GM08714 (cell line): ENCODE results near the gene GIMAP6.
"Not testable (repeated sequence)": the region's sequence is repeated elsewhere in the genome, so short reads cannot be mapped to it uniquely, and the experiment has no call there.

Experiments
- H3K4me3 ChIP-seq: fragments of 200-500 bp; sonication (Bioruptor generic); 2 replicates; pipeline ENCODE4 v1.5.1; 2014; ENCODE audit warnings: mild to moderate bottlenecking, low read length, inconsistent platforms
- ZNF274 ChIP-seq: IDR thresholded peaks from 2 replicates; pipeline ENCODE4 v1.6.1; 2012; ENCODE audit warnings: mild to moderate bottlenecking, low read depth, low read length

Gene GIMAP6

GRCh38 chr7:150621376-150621775 lies 10.8 kb downstream of the GIMAP6 start:
- no peak for TF ChIP-seq ZNF274

GRCh38 chr7:150620617-150621371 lies 11.4 kb downstream of the GIMAP6 start:
- no peak for TF ChIP-seq ZNF274

More at GRCh38 chr7:150621376-150621775, 10.8 kb downstream of the GIMAP6 start:
- H3K4me3 ChIP-seq, result no peak overlapping the region

GRCh38 chr7:150620061-150620460 lies 12.1 kb downstream of the GIMAP6 start:
- H3K4me3 ChIP-seq, result no peak overlapping the region
- no peak for TF ChIP-seq ZNF274

More at GRCh38 chr7:150620617-150621371, 11.4 kb downstream of the GIMAP6 start:
- H3K4me3 ChIP-seq, result no peak overlapping the region

- H3K4me3 ChIP-seq, result not testable (repeated sequence)
Measured at GRCh38 chr7:150615221-150615755, 16.9 kb downstream of the GIMAP6 start.

GRCh38 chr7:150614426-150614825 lies 17.8 kb downstream of the GIMAP6 start:
- not testable (repeated sequence) for H3K4me3 ChIP-seq

- H3K4me3 ChIP-seq, result no peak overlapping the region
- no peak for TF ChIP-seq ZNF274
Measured at GRCh38 chr7:150613880-150614279, 18.3 kb downstream of the GIMAP6 start.

GRCh38 chr7:150612925-150613324 lies 19.3 kb downstream of the GIMAP6 start:
- no peak overlapping the region for H3K4me3 ChIP-seq
- no peak for TF ChIP-seq ZNF274

GRCh38 chr7:150610233-150610632 lies 22.0 kb downstream of the GIMAP6 start:
- no peak overlapping the region for H3K4me3 ChIP-seq
- no peak for TF ChIP-seq ZNF274

GRCh38 chr7:150603600-150603999 lies 28.6 kb downstream of the GIMAP6 start:
- H3K4me3 ChIP-seq, result not testable (repeated sequence)

- TF ChIP-seq ZNF274, result no peak
- no peak overlapping the region for H3K4me3 ChIP-seq
Measured at GRCh38 chr7:150595361-150595760, 36.8 kb downstream of the GIMAP6 start.

GRCh38 chr7:150594805-150595204 lies 37.4 kb downstream of the GIMAP6 start:
- TF ChIP-seq ZNF274, result no peak

GRCh38 chr7:150587551-150587950 lies 44.6 kb downstream of the GIMAP6 start:
- H3K4me3 ChIP-seq, result no peak overlapping the region
- no peak for TF ChIP-seq ZNF274

More at GRCh38 chr7:150594805-150595204, 37.4 kb downstream of the GIMAP6 start:
- no peak overlapping the region for H3K4me3 ChIP-seq

- no peak for TF ChIP-seq ZNF274
- H3K4me3 ChIP-seq, result no peak overlapping the region
Measured at GRCh38 chr7:150586785-150587152, 45.4 kb downstream of the GIMAP6 start.

- H3K4me3 ChIP-seq, result no peak overlapping the region
- no peak for TF ChIP-seq ZNF274
Measured at GRCh38 chr7:150586068-150586784, 46.0 kb downstream of the GIMAP6 start.

- no peak overlapping the region for H3K4me3 ChIP-seq
- TF ChIP-seq ZNF274, result no peak
Measured at GRCh38 chr7:150585199-150585598, 47.0 kb downstream of the GIMAP6 start.
